Stimulated activated naive CD8-positive, alpha-beta T cell treated with anti-CD3 and anti-CD28 coated beads, Interleukin-15, Interleukin-2, amounts not matched to agents 100 ng/mL and 50 ng/mL, for 24 hours (primary cell): ENCODE measurements around the gene NR3C2.

Experiments used
- H3K27ac Mint-ChIP-seq: one replicate; pipeline ENCODE4 v1.8.0; 2021; ENCODE audit warnings: mild to moderate bottlenecking, mixed read lengths
- H3K27me3 Mint-ChIP-seq: one replicate; pipeline ENCODE4 v1.8.0; 2021; ENCODE audit warnings: mixed read lengths
- H3K36me3 Mint-ChIP-seq: one replicate; pipeline ENCODE4 v1.8.0; 2021; ENCODE audit warnings: low read depth, mixed read lengths
- H3K4me1 Mint-ChIP-seq: one replicate; pipeline ENCODE4 v1.8.0; 2021; ENCODE audit warnings: low read depth, mixed read lengths
- H3K4me3 Mint-ChIP-seq: one replicate; pipeline ENCODE4 v1.8.0; 2021; ENCODE audit warnings: mild to moderate bottlenecking, mixed read lengths
- H3K9me3 Mint-ChIP-seq: one replicate; pipeline ENCODE4 v1.8.0; 2021; ENCODE audit warnings: mixed read lengths

NR3C2 gene

DNA sequence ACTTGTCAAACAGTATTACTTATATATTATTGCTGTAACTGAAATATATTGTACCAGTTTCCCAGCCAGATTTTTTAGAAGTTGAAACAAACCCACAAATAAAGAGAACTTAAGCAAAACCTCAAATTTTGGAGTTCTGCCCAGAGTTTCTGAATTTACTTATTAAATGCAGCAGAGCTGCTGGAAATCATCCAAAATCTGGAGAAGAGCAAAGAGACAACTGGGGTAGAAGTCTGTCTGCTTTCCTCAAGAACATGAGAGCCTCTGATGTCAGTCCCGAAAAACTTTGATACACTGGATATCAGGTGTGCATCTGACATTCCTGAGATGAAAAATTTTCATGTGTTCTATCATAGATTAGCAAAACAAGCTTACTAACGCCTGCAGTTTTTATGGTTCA, 325.9 kb downstream of the NR3C2 start:
- Mint-ChIP-seq H3K27ac (no peak overlapping the region), H3K4me3 (no peak overlapping the region), H3K4me1 (peaks cover 20% of the 10 kb centered on the region), H3K9me3 (no peaks in the 10 kb centered on the region), H3K36me3 (peaks cover 16% of the 10 kb centered on the region), H3K27me3 (no peaks in the 10 kb centered on the region)

- Mint-ChIP-seq H3K27ac (no peak overlapping the region), H3K4me1 (peaks cover 31% of the 10 kb centered on the region), H3K36me3 (peaks cover 16% of the 10 kb centered on the region), H3K27me3 (no peaks in the 10 kb centered on the region), H3K4me3 (no peak overlapping the region), H3K9me3 (no peaks in the 10 kb centered on the region)
These were observed 327.8 kb downstream of the NR3C2 start for GRCh38 chr4:148114436-148114835.

DNA sequence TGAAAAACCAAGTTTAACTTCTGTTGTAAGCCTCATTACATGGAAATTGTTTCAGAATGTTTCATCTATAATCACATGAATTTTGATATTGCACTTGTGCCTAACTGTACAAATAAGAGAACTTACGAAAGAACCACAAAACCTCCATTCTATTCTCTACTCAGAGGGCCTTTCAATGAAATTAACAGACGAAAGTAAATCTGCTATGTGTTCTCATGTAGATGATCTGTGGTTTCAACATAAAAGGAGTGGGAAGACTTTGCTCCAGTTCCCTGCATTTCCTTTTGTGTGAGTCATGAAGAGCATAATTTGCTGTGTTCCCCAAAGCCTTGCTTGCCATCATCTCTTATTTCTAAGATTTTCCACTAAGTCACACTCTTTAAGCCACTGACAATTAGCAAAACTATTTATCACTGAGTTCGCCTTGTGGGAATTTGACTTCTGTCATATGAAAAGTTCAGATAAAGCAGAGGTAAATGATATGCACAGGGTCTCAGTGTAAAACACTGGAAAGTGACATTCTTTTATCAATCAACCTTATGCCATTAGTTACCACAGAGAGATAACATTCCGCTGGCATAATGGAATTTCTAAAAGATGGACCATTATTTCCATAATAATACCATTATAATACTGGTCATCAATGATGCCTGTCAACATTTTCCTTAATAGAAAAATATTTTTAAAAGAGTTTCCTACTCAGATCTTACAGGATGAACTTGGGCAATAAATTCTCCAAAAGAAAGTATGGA, 329.8 kb downstream of the NR3C2 start:
- H3K36me3 Mint-ChIP-seq: peaks cover 27% of the 10 kb centered on the region
- H3K27me3 Mint-ChIP-seq: no peaks in the 10 kb centered on the region
- H3K4me3 Mint-ChIP-seq: peak overlapping the region; percentile 38
- peaks cover 31% of the 10 kb centered on the region for H3K4me1 Mint-ChIP-seq
- no peaks in the 10 kb centered on the region for H3K9me3 Mint-ChIP-seq
- peak overlapping the region; percentile 13 for H3K27ac Mint-ChIP-seq

DNA sequence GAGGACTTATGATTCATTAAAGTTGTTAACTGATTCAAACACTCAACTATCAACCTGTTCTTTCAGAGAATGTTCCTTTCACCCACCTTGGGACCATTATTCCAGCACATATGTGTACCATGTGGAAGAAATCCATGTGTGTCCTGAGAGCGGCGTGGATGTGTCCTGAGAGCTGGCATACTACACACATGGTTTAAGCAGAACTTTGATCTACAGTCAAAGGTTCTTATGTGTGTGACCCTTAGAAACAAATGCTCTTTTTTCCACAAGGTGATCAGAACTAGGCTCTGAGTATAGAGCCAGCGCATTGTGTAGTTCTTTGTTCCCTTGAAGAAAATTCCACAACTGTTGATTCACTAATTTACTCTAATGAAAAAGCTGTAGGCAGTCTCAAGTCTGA, 332.0 kb downstream of the NR3C2 start:
- Mint-ChIP-seq H3K27ac (no peak overlapping the region), H3K9me3 (no peaks in the 10 kb centered on the region), H3K36me3 (peaks cover 47% of the 10 kb centered on the region), H3K27me3 (no peaks in the 10 kb centered on the region), H3K4me1 (peaks cover 33% of the 10 kb centered on the region), H3K4me3 (no peak overlapping the region)

GRCh38 chr4:148109216-148109615, 333.0 kb downstream of the NR3C2 start:
- Mint-ChIP-seq H3K4me1 (peaks cover 42% of the 10 kb centered on the region), H3K27me3 (no peaks in the 10 kb centered on the region), H3K4me3 (no peak overlapping the region), H3K9me3 (no peaks in the 10 kb centered on the region), H3K36me3 (peaks cover 44% of the 10 kb centered on the region), H3K27ac (no peak overlapping the region)

- Mint-ChIP-seq H3K4me1 (peaks cover 46% of the 10 kb centered on the region), H3K4me3 (no peak overlapping the region), H3K36me3 (peaks cover 46% of the 10 kb centered on the region), H3K27ac (no peak overlapping the region), H3K9me3 (no peaks in the 10 kb centered on the region), H3K27me3 (no peaks in the 10 kb centered on the region)
These were observed 333.4 kb downstream of the NR3C2 start for GRCh38 chr4:148108766-148109165.

GRCh38 chr4:148103597-148104355, 338.4 kb downstream of the NR3C2 start:
- Mint-ChIP-seq H3K4me3 (no peak overlapping the region), H3K9me3 (no peaks in the 10 kb centered on the region), H3K27ac (no peak overlapping the region), H3K4me1 (peaks cover 47% of the 10 kb centered on the region), H3K36me3 (peaks cover 40% of the 10 kb centered on the region), H3K27me3 (no peaks in the 10 kb centered on the region)

DNA sequence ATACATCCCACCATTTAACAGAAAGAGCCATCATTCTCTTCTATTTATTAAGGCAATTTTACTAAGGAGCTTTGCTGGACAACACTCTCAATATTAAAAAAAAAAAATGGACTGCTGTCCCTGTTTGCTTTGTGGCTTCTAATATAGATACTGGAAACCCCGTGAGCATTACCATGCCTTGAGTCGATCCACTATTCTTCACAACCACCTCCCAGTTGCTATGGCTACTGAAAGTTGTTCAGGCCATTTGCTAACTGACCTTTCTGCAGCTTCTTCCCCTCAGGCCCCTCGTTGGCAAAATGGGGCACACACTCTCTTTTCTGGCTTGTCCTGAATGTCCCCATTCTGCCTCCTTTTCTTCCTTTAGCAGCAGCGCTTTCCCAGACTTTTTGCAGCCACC, 340.4 kb downstream of the NR3C2 start:
- Mint-ChIP-seq H3K27me3 (no peaks in the 10 kb centered on the region), H3K9me3 (no peaks in the 10 kb centered on the region), H3K27ac (no peak overlapping the region), H3K4me1 (peaks cover 47% of the 10 kb centered on the region), H3K36me3 (peaks cover 28% of the 10 kb centered on the region), H3K4me3 (no peak overlapping the region)

GRCh38 chr4:148101235-148101634, 341.0 kb downstream of the NR3C2 start:
- peaks cover 23% of the 10 kb centered on the region for H3K36me3 Mint-ChIP-seq
- no peaks in the 10 kb centered on the region for H3K27me3 Mint-ChIP-seq
- no peaks in the 10 kb centered on the region for H3K9me3 Mint-ChIP-seq
- H3K4me1 Mint-ChIP-seq: peaks cover 47% of the 10 kb centered on the region
- no peak overlapping the region for H3K4me3 Mint-ChIP-seq
- no peak overlapping the region for H3K27ac Mint-ChIP-seq

- Mint-ChIP-seq H3K9me3 (no peaks in the 10 kb centered on the region), H3K36me3 (peaks cover 15% of the 10 kb centered on the region), H3K4me1 (peaks cover 23% of the 10 kb centered on the region), H3K27me3 (no peaks in the 10 kb centered on the region), H3K4me3 (no peak overlapping the region), H3K27ac (no peak overlapping the region)
These were observed 344.4 kb downstream of the NR3C2 start for GRCh38 chr4:148097801-148098200.

- Mint-ChIP-seq H3K4me1 (peaks cover 3% of the 10 kb centered on the region), H3K36me3 (peaks cover 10% of the 10 kb centered on the region), H3K9me3 (no peaks in the 10 kb centered on the region), H3K27ac (no peak overlapping the region), H3K4me3 (no peak overlapping the region), H3K27me3 (no peaks in the 10 kb centered on the region)
These were observed 346.8 kb downstream of the NR3C2 start for GRCh38 chr4:148095346-148095923.

- Mint-ChIP-seq H3K4me3 (no peak overlapping the region), H3K36me3 (peaks cover 13% of the 10 kb centered on the region), H3K4me1 (no peaks in the 10 kb centered on the region), H3K27me3 (no peaks in the 10 kb centered on the region), H3K27ac (no peak overlapping the region), H3K9me3 (no peaks in the 10 kb centered on the region)
These were observed 348.1 kb downstream of the NR3C2 start for GRCh38 chr4:148094149-148094548.

DNA sequence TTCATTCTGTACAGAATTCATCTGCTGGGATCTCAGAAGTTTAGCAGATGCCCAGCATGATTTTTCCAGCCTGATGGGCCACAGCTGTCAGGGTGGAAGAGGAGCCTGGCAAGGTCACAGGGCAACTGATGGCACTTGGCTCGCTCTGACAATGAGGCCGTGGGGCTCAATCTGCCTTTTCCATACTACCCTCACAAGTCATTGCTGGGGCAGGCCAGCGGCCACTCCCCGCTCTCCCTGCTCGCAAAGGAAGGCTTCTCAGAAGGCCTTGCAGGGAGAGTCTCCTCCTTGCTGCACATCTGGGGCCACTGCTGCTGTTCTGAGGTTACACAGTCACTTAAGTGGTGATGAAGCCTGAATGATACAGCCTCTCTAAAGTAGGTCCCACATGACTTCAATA, 349.1 kb downstream of the NR3C2 start:
- Mint-ChIP-seq H3K4me1 (no peaks in the 10 kb centered on the region), H3K36me3 (peaks cover 12% of the 10 kb centered on the region), H3K9me3 (no peaks in the 10 kb centered on the region), H3K27me3 (no peaks in the 10 kb centered on the region), H3K27ac (no peak overlapping the region), H3K4me3 (no peak overlapping the region)

DNA sequence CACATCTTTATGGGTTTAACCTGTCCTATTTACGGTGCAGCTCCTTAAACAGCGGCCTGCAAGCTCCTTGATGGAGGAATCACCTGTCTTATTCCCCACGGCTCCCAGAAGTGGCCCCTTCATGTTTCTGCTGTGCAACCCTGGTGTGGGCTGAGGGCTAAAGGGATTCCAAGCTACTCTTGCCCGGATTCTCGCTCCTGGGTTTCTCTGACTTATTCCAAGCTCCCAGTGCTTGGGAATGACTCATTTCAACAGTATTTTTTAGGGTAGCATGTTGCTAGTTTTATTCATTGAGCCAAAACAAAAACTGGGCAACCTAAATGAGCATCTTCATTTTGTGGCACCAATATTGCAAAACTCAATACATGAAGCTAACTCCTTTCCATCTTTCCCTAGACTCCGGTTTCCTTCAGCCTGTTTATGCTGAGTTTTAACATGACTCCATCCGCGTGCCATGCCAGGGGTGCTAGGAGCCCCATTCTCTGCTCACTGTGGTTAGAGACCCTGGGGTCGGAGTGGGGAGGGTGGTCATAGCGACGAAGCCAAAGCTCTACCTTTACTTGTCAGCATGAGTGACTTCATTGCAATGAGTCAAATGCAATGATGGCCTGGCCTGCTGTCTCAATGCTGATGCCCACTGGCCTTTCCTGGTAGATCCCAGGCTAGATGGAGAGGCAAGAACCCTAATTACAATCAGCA, 349.7 kb downstream of the NR3C2 start:
- Mint-ChIP-seq H3K27ac (no peak overlapping the region), H3K27me3 (no peaks in the 10 kb centered on the region), H3K4me1 (no peaks in the 10 kb centered on the region), H3K4me3 (no peak overlapping the region), H3K9me3 (no peaks in the 10 kb centered on the region), H3K36me3 (peaks cover 8% of the 10 kb centered on the region)

DNA sequence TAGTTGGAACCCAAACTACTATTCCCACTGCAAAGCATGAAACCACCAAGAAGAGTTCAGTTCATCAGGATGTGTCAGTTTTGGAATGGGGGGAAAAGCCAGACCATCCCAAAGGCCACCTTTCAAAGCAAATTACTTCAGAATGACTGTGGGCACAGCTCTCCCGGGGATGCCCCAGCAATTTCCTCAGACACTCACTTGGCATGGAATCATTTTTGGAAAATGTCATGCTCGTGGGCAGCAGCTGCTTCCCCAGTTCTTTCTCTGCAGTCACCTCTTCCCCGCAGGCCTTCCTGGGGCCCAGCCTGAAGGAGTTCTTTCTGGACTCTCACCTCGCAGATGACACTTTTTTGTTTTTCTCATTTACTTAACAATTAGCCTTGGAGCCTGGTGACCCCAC, 350.3 kb downstream of the NR3C2 start:
- Mint-ChIP-seq H3K4me1 (peaks cover 2% of the 10 kb centered on the region), H3K9me3 (peaks cover 3% of the 10 kb centered on the region), H3K4me3 (no peak overlapping the region), H3K27ac (no peak overlapping the region), H3K36me3 (peaks cover 12% of the 10 kb centered on the region), H3K27me3 (no peaks in the 10 kb centered on the region)
